ENCODE measurements around the gene TBC1D10A. TPM values are rescaled to one million over a fixed set of nuclear protein-coding genes. Genes with fewer than 3 reads are reported as not detected.

Gene TBC1D10A
- polyA plus RNA-seq, 1 of the 3 experiments (the other 2 are of a cell fraction): 15.3 TPM

GRCh38 chr22:30247561-30247960 lies 79.2 kb downstream of the TBC1D10A start:
- Histone ChIP-seq H3K9ac (0 out of 2 replicates have a peak overlapping the region, but pooled peaks have one; percentile 87), H3F3A (replicated peaks; ENCODE audit: insufficient read depth) (peaks cover 14% of the 10 kb centered on the region), H4K20me1 (ENCODE audit: insufficient read depth) (no peaks in the 10 kb centered on the region), H3K27ac (ENCODE audit: low read depth in 2 of 2, low read length in 1 of 2) (no peak overlapping the region), H3K27me3 (ENCODE audit: insufficient read depth) (no peaks in the 10 kb centered on the region), H2AFZ (ENCODE audit: low read depth) (no peak overlapping the region), H3K36me3 (replicated peaks in 1 of 2; ENCODE audit: control insufficient read depth in 1 of 2, insufficient read depth in 2 of 2, low read length in 1 of 2) (peaks cover 0 to 4% of the 10 kb centered on the region in 2 experiments), H3K4me2 (peak overlapping the region; percentile 96), H3K4me3 (ENCODE audit: low read depth in 2 of 2, low read length in 1 of 2) (peak overlapping the region in 1 of 2 experiments; percentile 74; a peak in 1 of 4 replicates), H3K4me1 (ENCODE audit: control insufficient read depth in 1 of 2, insufficient read depth in 2 of 2, low read depth in 1 of 2, low read length in 1 of 2) (peaks cover 26 to 34% of the 10 kb centered on the region in 2 experiments), H3K79me2 (ENCODE audit: insufficient read depth) (peaks cover 15% of the 10 kb centered on the region; the same call in 1 of the 2 replicates), H3K9me3 (no peaks in the 10 kb centered on the region), H3K9me2 (no peaks in the 10 kb centered on the region)
- ChIA-PET CTCF (no interaction called here), POLR2A (no interaction called here)
- no peak for TF ChIP-seq EZH2phosphoT487 (IDR thresholded peaks at IDR 0.05; ENCODE audit: borderline replicate concordance, low read depth)
- TF ChIP-seq MAX (IDR thresholded peaks at IDR 0.05; ENCODE audit: low read depth): no peak
- no peak for TF ChIP-seq NFIC (IDR thresholded peaks at IDR 0.05; ENCODE audit: borderline replicate concordance)
- TF ChIP-seq TAF1 (IDR thresholded peaks at IDR 0.05; ENCODE audit: borderline replicate concordance, low read depth, low read length): no peak
- TF ChIP-seq MXI1 (IDR thresholded peaks at IDR 0.05; ENCODE audit: low read depth, low read length): no peak
- no peak for TF ChIP-seq TCF12 (IDR thresholded peaks at IDR 0.05)
- TF ChIP-seq RFX5 (IDR thresholded peaks at IDR 0.05; ENCODE audit: low read length): no peak
- no peak for DNase-seq
- 89% methylated on average over 11 of the region's 11 CpGs for WGBS (ENCODE audit: low lambda C conversion rate)

GRCh38 chr22:30246814-30247376 lies 79.8 kb downstream of the TBC1D10A start:
- POLR2A ChIA-PET: no interaction called here
- Histone ChIP-seq H4K20me1 (ENCODE audit: insufficient read depth) (no peaks in the 10 kb centered on the region), H3K4me3 (ENCODE audit: low read depth in 2 of 2, low read length in 1 of 2) (peak overlapping the region; percentile 58 to 74), H3K4me2 (peak overlapping the region; percentile 96), H3K79me2 (ENCODE audit: insufficient read depth) (peaks cover 15% of the 10 kb centered on the region; the same call in 1 of the 2 replicates), H3K9ac (peak overlapping the region; percentile 87), H3K4me1 (ENCODE audit: control insufficient read depth in 1 of 2, insufficient read depth in 2 of 2, low read depth in 1 of 2, low read length in 1 of 2) (peaks cover 19 to 28% of the 10 kb centered on the region in 2 experiments; a peak in 3 of 4 replicates), H3K36me3 (replicated peaks in 1 of 2; ENCODE audit: control insufficient read depth in 1 of 2, insufficient read depth in 2 of 2, low read length in 1 of 2) (peaks cover 0 to 4% of the 10 kb centered on the region in 2 experiments), H3K9me3 (no peaks in the 10 kb centered on the region), H3K27ac (ENCODE audit: low read depth in 2 of 2, low read length in 1 of 2) (peak overlapping the region in 1 of 2 experiments; percentile 54; a peak in 2 of 4 replicates), H3K9me2 (no peaks in the 10 kb centered on the region), H3F3A (replicated peaks; ENCODE audit: insufficient read depth) (peaks cover 10% of the 10 kb centered on the region), H2AFZ (ENCODE audit: low read depth) (peak overlapping the region; percentile 98), H3K27me3 (ENCODE audit: insufficient read depth) (no peaks in the 10 kb centered on the region)
- 43% methylated on average over 15 of the region's 15 CpGs for WGBS (ENCODE audit: low lambda C conversion rate)
- DNase-seq: peak; percentile 53
- CTCF ChIA-PET: interaction anchor here (1.2 to 1.8 kb wide), 2 partner anchors 9 to 44 kb away, joined by 3 to 10 read pairs; no protein-coding TSS in a partner anchor
- TF ChIP-seq FOXM1 (IDR thresholded peaks at IDR 0.05; ENCODE audit: low read depth): no peak
- TF ChIP-seq RCOR1 (IDR thresholded peaks at IDR 0.05; ENCODE audit: low read length): no peak
- TF ChIP-seq RFX5 (IDR thresholded peaks at IDR 0.05; ENCODE audit: low read length): no peak
- TF ChIP-seq EZH2phosphoT487 (IDR thresholded peaks at IDR 0.05; ENCODE audit: borderline replicate concordance, low read depth): no peak
- TF ChIP-seq POLR2AphosphoS5 (IDR thresholded peaks at IDR 0.05; ENCODE audit: low read depth, low read length): no peak
- TF ChIP-seq ZBTB33 (IDR thresholded peaks at IDR 0.05; ENCODE audit: borderline replicate concordance, low read depth): no peak
- no peak; the same call in 1 of the 2 replicates for TF ChIP-seq CTCF (IDR thresholded peaks at IDR 0.05)
- TF ChIP-seq RXRA (IDR thresholded peaks at IDR 0.05; ENCODE audit: borderline replicate concordance, low read depth): no peak
- TF ChIP-seq FOXJ3 (CRISPR knock-in tag; IDR thresholded peaks at IDR 0.05): no peak
- no peak for TF ChIP-seq JUND (IDR thresholded peaks at IDR 0.05)
- TF ChIP-seq NFIC (IDR thresholded peaks at IDR 0.05; ENCODE audit: borderline replicate concordance): no peak
